ENCODE data around the gene PPARD.
"Not testable (repeated sequence)": the region's sequence is repeated elsewhere in the genome, so short reads cannot be mapped to it uniquely, and the experiment has no call there.

DNA sequence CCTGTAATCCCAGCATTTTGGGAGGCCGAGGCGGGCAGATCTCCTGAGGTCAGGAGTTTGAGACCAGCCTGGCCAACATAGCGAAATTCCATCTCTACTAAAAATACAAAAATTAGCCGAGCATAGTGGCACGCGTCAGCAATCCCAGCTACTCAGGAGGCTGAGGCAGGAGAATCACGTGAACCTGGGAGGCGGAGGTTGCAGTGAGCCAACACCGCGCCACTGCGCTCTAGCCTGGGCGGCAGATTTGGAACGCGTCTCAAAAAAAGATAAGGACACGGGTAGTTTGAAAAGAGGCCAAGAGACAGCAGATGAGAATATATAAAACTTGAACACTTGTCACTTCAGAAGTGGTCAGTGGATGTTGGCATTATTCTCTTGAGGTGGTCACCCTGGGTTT is 35.2 kb upstream of the PPARD start:
- TF ChIP-seq, protein P1, sequence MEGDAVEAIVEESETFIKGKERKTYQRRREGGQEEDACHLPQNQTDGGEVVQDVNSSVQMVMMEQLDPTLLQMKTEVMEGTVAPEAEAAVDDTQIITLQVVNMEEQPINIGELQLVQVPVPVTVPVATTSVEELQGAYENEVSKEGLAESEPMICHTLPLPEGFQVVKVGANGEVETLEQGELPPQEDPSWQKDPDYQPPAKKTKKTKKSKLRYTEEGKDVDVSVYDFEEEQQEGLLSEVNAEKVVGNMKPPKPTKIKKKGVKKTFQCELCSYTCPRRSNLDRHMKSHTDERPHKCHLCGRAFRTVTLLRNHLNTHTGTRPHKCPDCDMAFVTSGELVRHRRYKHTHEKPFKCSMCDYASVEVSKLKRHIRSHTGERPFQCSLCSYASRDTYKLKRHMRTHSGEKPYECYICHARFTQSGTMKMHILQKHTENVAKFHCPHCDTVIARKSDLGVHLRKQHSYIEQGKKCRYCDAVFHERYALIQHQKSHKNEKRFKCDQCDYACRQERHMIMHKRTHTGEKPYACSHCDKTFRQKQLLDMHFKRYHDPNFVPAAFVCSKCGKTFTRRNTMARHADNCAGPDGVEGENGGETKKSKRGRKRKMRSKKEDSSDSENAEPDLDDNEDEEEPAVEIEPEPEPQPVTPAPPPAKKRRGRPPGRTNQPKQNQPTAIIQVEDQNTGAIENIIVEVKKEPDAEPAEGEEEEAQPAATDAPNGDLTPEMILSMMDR (IDR thresholded peaks at IDR 0.05) = not testable (repeated sequence)
- not testable (repeated sequence) for TF ChIP-seq POLR2A (IDR thresholded peaks at IDR 0.05)

Data from thyroid gland (tissue), 4 donors.